Breast epithelium (tissue), 4 donors: ENCODE measurements around the gene CACNA2D1. TPM values are rescaled to one million over a fixed set of nuclear protein-coding genes. Genes with fewer than 3 reads are reported as not detected.

ENCODE experiments used
- DNase-seq, 2 donors: peaks; one replicate each; pipeline ENCODE4 v3.0.0-alpha.2; 2019; ENCODE audit warnings: low spot score in 2 of 2
- H3K27ac ChIP-seq, 2 donors: fragments of 200-600 bp; sonication (generic) in 1 of 2; one replicate each; pipeline ENCODE4 v1.5.1; 2016 to 2019; ENCODE audit warnings: mild to moderate bottlenecking in 1 of 2
- H3K27me3 ChIP-seq, 2 donors: fragments of 200-600 bp; sonication (generic) in 1 of 2; one replicate each; pipeline versions ENCODE4 v1.5.1 to v1.6.0; 2017 to 2019; ENCODE audit warnings: control low read depth in 1 of 2, mild to moderate bottlenecking in 1 of 2
- H3K36me3 ChIP-seq: fragments of 200-600 bp; one replicate; pipeline ENCODE4 v1.5.1; 2019
- H3K4me1 ChIP-seq, 2 donors: fragments of 200-600 bp; sonication (generic); one replicate each; pipeline ENCODE4 v1.5.1; 2016 to 2019; ENCODE audit warnings: control low read depth in 1 of 2
- H3K4me3 ChIP-seq, 3 donors: fragments of 200-600 bp; sonication (generic); 1 replicate in 2 of 3; 2 replicates in 1 of 3; pipeline ENCODE4 v1.5.1; 2016 to 2019; ENCODE audit warnings: mild to moderate bottlenecking in 3 of 3, moderate library complexity in 2 of 3
- H3K9me3 ChIP-seq, 2 donors: fragments of 200-600 bp; sonication (generic) in 1 of 2; one replicate each; pipeline ENCODE4 v1.5.1; 2016 to 2019; ENCODE audit warnings: control low read depth in 1 of 2
- POLR2A ChIP-seq: fragments of 450-650 bp; IDR thresholded peaks from one replicate; pipeline ENCODE4 v1.6.1; 2016; ENCODE audit warnings: antibody characterized with exemption, mild to moderate bottlenecking, moderate library complexity
- POLR2AphosphoS5 ChIP-seq, 3 donors: sonication (generic); formaldehyde crosslinking; IDR thresholded peaks; one replicate each; pipeline ENCODE4 v1.6.1; 2017; ENCODE audit warnings: antibody characterized with exemption in 3 of 3
- intact Hi-C: fragments of 100-400 bp; cut with DNase I; formaldehyde crosslinking; loops from one replicate; pipeline ENCODE4 v1.15.1; 2023; ENCODE audit warnings: low total_unique reads
- total RNA-seq, 3 donors: library from RNA; depleted of rRNA; stranded (reverse); fragments of >200 nt; gene quantifications; one replicate each; pipeline ENCODE4 v1.1.0, GENCODE V29; 2016
- TF ChIP-seq, protein P1 (sequence below), 3 donors: fragments of 450-650 bp; IDR thresholded peaks; one replicate each; pipeline ENCODE4 v1.5.1; 2016 to 2017; ENCODE audit warnings: antibody characterized with exemption in 3 of 3, mild to moderate bottlenecking in 3 of 3, moderate library complexity in 3 of 3

Gene CACNA2D1
- total RNA-seq, 3 donors from 2014 or later: 10.2 to 79.4 (median 16.0) TPM

DNA sequence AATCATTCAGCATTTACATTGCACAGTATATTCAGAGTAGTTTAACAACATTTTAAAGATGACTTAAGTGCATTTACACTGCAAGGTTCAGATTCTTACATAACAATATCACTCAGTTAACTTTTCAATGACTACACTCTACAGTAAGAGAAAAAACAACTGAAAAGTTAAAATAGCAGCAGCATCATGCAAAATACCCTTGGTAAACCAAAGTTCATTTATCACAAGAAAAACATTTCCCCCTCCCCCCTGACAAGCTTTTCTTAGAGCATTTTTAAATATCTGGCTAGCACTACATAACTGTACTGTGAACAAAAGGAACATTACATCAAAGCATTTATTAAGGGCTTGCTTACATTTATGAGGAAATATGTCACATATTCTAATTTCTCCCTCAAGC lies 494.3 kb downstream of the CACNA2D1 start:
- Histone ChIP-seq H3K27me3 (no peaks in the 10 kb centered on the region), H3K4me1 (no peaks in the 10 kb centered on the region), H3K36me3 (no peaks in the 10 kb centered on the region), H3K4me3 (no peak overlapping the region), H3K27ac (no peak overlapping the region), H3K9me3 (no peaks in the 10 kb centered on the region)
- TF ChIP-seq, protein P1, sequence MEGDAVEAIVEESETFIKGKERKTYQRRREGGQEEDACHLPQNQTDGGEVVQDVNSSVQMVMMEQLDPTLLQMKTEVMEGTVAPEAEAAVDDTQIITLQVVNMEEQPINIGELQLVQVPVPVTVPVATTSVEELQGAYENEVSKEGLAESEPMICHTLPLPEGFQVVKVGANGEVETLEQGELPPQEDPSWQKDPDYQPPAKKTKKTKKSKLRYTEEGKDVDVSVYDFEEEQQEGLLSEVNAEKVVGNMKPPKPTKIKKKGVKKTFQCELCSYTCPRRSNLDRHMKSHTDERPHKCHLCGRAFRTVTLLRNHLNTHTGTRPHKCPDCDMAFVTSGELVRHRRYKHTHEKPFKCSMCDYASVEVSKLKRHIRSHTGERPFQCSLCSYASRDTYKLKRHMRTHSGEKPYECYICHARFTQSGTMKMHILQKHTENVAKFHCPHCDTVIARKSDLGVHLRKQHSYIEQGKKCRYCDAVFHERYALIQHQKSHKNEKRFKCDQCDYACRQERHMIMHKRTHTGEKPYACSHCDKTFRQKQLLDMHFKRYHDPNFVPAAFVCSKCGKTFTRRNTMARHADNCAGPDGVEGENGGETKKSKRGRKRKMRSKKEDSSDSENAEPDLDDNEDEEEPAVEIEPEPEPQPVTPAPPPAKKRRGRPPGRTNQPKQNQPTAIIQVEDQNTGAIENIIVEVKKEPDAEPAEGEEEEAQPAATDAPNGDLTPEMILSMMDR (IDR thresholded peaks at IDR 0.05): no peak
- TF ChIP-seq POLR2AphosphoS5 (IDR thresholded peaks at IDR 0.05): no peak
- TF ChIP-seq POLR2A: no peak
- intact Hi-C loops: no loop called here
- DNase-seq: no peak

DNA sequence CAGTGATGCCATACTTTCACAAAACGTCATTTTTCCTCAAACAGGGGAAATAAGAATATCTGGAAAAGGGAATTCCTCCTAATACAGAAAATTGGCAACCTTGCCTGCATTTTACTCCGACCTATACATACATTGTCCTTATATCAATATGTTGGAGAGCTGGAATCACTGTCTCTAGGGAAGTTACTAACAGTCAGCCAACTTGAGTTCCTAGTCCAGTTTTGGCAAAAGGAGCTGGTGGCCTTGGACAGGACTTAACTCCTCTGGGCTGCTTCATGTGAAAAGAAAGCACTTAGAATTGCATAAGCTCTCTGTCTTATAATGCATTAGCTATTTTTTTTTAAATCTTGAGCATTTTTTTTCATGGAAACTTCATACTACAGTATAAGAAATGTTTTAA lies 499.5 kb downstream of the CACNA2D1 start:
- H3K4me1 ChIP-seq: no peaks in the 10 kb centered on the region
- no peak for DNase-seq
- no peak overlapping the region for H3K4me3 ChIP-seq
- H3K9me3 ChIP-seq: no peaks in the 10 kb centered on the region
- H3K27me3 ChIP-seq: no peaks in the 10 kb centered on the region
- intact Hi-C loops: no loop called here
- no peak overlapping the region for H3K27ac ChIP-seq
- no peaks in the 10 kb centered on the region for H3K36me3 ChIP-seq
- TF ChIP-seq POLR2A (no peak), POLR2AphosphoS5 (IDR thresholded peaks at IDR 0.05) (no peak)
- TF ChIP-seq, protein P1 (IDR thresholded peaks at IDR 0.05): no peak

DNA sequence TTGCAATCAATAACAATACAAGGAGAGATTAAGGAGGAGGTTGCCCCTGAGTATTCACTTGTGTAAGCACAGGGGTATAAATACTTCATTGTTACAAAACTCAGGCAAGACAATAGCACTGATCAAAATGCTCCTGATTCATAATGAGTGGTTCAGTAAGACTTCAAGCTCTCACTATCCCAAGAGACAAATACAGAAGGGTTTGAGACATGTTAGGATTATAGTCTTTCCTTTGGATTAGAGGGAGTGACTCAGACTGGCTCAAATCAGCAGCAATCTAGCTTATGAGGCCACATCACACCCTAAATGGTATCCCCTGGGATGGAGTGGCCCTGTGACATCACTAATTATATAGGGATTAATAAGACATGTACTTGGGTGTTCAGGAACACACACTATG lies 506.5 kb downstream of the CACNA2D1 start:
- Histone ChIP-seq H3K4me1 (no peaks in the 10 kb centered on the region), H3K9me3 (no peaks in the 10 kb centered on the region), H3K27me3 (no peaks in the 10 kb centered on the region), H3K4me3 (no peak overlapping the region), H3K36me3 (no peaks in the 10 kb centered on the region), H3K27ac (no peak overlapping the region)
- intact Hi-C loops: no loop called here
- TF ChIP-seq POLR2A (no peak), POLR2AphosphoS5 (IDR thresholded peaks at IDR 0.05) (no peak)
- TF ChIP-seq, protein P1 (IDR thresholded peaks at IDR 0.05): no peak
- no peak for DNase-seq

DNA sequence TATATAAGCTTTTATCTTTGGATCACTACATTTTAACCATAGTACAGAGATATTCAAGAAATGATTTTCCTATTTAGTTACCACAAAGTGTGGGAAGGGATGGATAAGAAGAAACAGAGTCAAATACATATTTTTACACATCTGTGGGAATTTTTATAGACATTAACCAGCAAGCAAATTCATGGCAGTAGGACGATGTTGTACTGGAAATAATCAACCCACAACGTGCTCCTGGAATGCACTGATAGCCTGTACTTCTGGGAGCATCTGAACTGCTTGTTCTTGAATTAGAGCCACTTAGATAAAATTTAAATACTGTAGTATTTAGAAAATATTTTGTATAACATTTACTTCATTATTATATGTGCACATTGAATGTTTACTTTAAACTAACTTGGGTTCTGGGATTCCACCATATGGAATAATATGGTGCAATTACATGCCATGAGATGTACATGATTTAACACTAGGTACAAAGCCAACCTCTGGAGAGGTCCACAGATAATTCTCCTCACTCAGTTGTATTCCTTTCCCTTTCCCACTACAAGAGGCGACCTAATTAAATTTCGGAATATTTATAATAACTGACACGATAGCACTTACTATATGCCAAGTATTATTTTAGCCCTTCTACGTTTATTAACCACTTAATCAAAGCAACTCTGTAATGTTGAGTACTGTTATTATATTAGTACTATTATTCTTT lies 508.8 kb downstream of the CACNA2D1 start:
- H3K27me3 ChIP-seq: no peaks in the 10 kb centered on the region
- H3K27ac ChIP-seq: no peak overlapping the region
- DNase-seq: no peak
- intact Hi-C loops: no loop called here
- no peak overlapping the region for H3K4me3 ChIP-seq
- no peak for TF ChIP-seq POLR2A
- H3K9me3 ChIP-seq: no peaks in the 10 kb centered on the region
- H3K36me3 ChIP-seq: no peaks in the 10 kb centered on the region
- no peaks in the 10 kb centered on the region for H3K4me1 ChIP-seq

DNA sequence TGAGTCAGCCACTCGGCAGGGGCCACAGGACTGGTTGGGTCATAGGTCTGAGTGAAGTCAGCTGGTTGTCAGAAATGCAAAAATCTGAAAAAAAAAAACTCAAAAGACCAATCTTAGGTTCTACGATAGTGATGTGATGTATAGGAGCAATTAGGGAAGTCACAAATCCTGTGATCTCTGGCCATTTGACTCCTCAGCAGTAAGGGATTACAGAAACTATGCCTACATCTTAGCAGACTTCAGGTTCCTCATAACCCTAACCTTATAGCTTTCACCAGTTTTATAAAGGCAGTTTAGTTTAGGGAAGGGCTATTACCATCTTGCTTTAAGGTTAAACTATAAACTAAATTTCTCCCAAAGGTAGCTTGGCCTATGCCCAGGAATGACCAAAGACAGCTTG lies 510.6 kb downstream of the CACNA2D1 start:
- Histone ChIP-seq H3K36me3 (no peaks in the 10 kb centered on the region), H3K27ac (no peak overlapping the region), H3K4me3 (no peak overlapping the region), H3K9me3 (no peaks in the 10 kb centered on the region), H3K4me1 (no peaks in the 10 kb centered on the region), H3K27me3 (no peaks in the 10 kb centered on the region)
- intact Hi-C loops: no loop called here
- DNase-seq: no peak
- TF ChIP-seq, protein P1 (IDR thresholded peaks at IDR 0.05): no peak
- TF ChIP-seq POLR2AphosphoS5 (IDR thresholded peaks at IDR 0.05) (no peak), POLR2A (no peak)
